Activated CD4-positive, alpha-beta memory T cell treated with anti-CD3 and anti-CD28 coated beads, Interleukin-2, amount 10 ng/mL, durations not matched to agents 7 days and 5 days (primary cell): Measurements from ENCODE around the gene BRF1. TPM values are rescaled to one million over a fixed set of nuclear protein-coding genes. Genes with fewer than 3 reads are reported as not detected.
A peak's percentile ranks its signal among the peaks of the same experiment; 100 is the strongest.

Experiments
- CTCF ChIA-PET: fragments of 350-600 bp; sonication (Branson Sonifier 250); formaldehyde crosslinking; loops from one replicate; lab custom pipeline; 2021; ENCODE audit warnings: antibody characterized with exemption, inconsistent platforms; lab: Charles Lee
- POLR2A ChIA-PET: fragments of 350-600 bp; sonication (Branson Sonifier 250); formaldehyde crosslinking; loops from one replicate; lab custom pipeline; 2021; ENCODE audit warnings: antibody characterized with exemption; lab: Charles Lee
- DNase-seq: peaks from one replicate; pipeline ENCODE4 v3.0.0-alpha.2; 2020
- H3K27ac Mint-ChIP-seq: one replicate; pipeline ENCODE4 v1.8.0; 2021; ENCODE audit warnings: mild to moderate bottlenecking, mixed read lengths
- H3K27me3 Mint-ChIP-seq: one replicate; pipeline ENCODE4 v1.8.0; 2021; ENCODE audit warnings: mixed read lengths
- H3K36me3 Mint-ChIP-seq: one replicate; pipeline ENCODE4 v1.8.0; 2021; ENCODE audit warnings: low read depth, mixed read lengths
- H3K4me1 Mint-ChIP-seq: one replicate; pipeline ENCODE4 v1.8.0; 2021; ENCODE audit warnings: mixed read lengths
- H3K4me3 Mint-ChIP-seq: one replicate; pipeline ENCODE4 v1.8.0; 2021; ENCODE audit warnings: mild to moderate bottlenecking, mixed read lengths
- H3K9me3 Mint-ChIP-seq: one replicate; pipeline ENCODE4 v1.8.0; 2021; ENCODE audit warnings: mixed read lengths
- total RNA-seq, 2 experiments: library from RNA; stranded (reverse); gene quantifications; one replicate each; pipeline ENCODE4 v1.2.3, GENCODE V29; 2021

BRF1 gene
- total RNA-seq, 2 experiments from 2014 or later, result 37.4 to 40.7 TPM

- no peaks in the 10 kb centered on the region for H3K36me3 Mint-ChIP-seq
- no peaks in the 10 kb centered on the region for H3K27me3 Mint-ChIP-seq
- H3K4me1 Mint-ChIP-seq, result peaks cover 35% of the 10 kb centered on the region
- H3K4me3 Mint-ChIP-seq, result no peak overlapping the region
- H3K9me3 Mint-ChIP-seq, result no peaks in the 10 kb centered on the region
- POLR2A ChIA-PET, result interaction anchor here (1.1 to 5.2 kb wide), 3 partner anchors 12 to 69 kb away, joined by 4 to 93 read pairs (median 5); partner anchors contain the start of genes BRF1 and BTBD6
- DNase-seq, result no peak
- H3K27ac Mint-ChIP-seq, result no peak overlapping the region
- CTCF ChIA-PET, result interaction anchor here (1.0 kb wide), 1 partner anchor 27 kb away, joined by 3 read pairs; no protein-coding TSS in a partner anchor
These were observed 16.2 kb upstream of the BRF1 start for GRCh38 chr14:105316968-105317510.

- Mint-ChIP-seq H3K4me1 (peaks cover 35% of the 10 kb centered on the region), H3K9me3 (no peaks in the 10 kb centered on the region), H3K36me3 (no peaks in the 10 kb centered on the region), H3K4me3 (peak overlapping the region; percentile 81), H3K27ac (no peak overlapping the region), H3K27me3 (no peaks in the 10 kb centered on the region)
- DNase-seq, result no peak
- ChIA-PET POLR2A (interaction anchor here (1.1 to 5.2 kb wide), 3 partner anchors 11 to 68 kb away, joined by 4 to 93 read pairs (median 5); partner anchors contain the start of genes BRF1 and BTBD6), CTCF (interaction anchor here (1.0 kb wide), 1 partner anchor 27 kb away, joined by 3 read pairs; no protein-coding TSS in a partner anchor)
These were observed 15.8 kb upstream of the BRF1 start for GRCh38 chr14:105316577-105316941.

GRCh38 chr14:105315941-105316576 is 15.3 kb upstream of the BRF1 start:
- peak overlapping the region; percentile 61 for H3K27ac Mint-ChIP-seq
- CTCF ChIA-PET, result no interaction called here
- peak overlapping the region; percentile 81 for H3K4me3 Mint-ChIP-seq
- no peaks in the 10 kb centered on the region for H3K36me3 Mint-ChIP-seq
- no peaks in the 10 kb centered on the region for H3K27me3 Mint-ChIP-seq
- H3K9me3 Mint-ChIP-seq, result no peaks in the 10 kb centered on the region
- peaks cover 35% of the 10 kb centered on the region for H3K4me1 Mint-ChIP-seq
- POLR2A ChIA-PET, result interaction anchor here (1.1 to 5.2 kb wide), 4 partner anchors 11 to 68 kb away, joined by 4 to 93 read pairs (median 16); partner anchors contain the start of genes BRF1 and BTBD6
- no peak for DNase-seq

- Mint-ChIP-seq H3K4me3 (peak overlapping the region; percentile 81), H3K36me3 (no peaks in the 10 kb centered on the region), H3K9me3 (no peaks in the 10 kb centered on the region), H3K27ac (peak overlapping the region; percentile 61), H3K27me3 (no peaks in the 10 kb centered on the region), H3K4me1 (peaks cover 35% of the 10 kb centered on the region)
- ChIA-PET CTCF (no interaction called here), POLR2A (interaction anchor here (0.6 to 5.2 kb wide), 6 partner anchors 10 to 1303 kb away, joined by 3 to 93 read pairs (median 8); partner anchors contain the start of genes BRF1 and BTBD6)
- peak; percentile 52 for DNase-seq
These were observed 14.5 kb upstream of the BRF1 start for GRCh38 chr14:105315211-105315721.

- DNase-seq, result peak; percentile 80
- Mint-ChIP-seq H3K27me3 (no peaks in the 10 kb centered on the region), H3K4me3 (peak within 1 kb of the TSS; percentile 81), H3K4me1 (peaks cover 34% of the 10 kb centered on the region), H3K36me3 (no peaks in the 10 kb centered on the region), H3K9me3 (no peaks in the 10 kb centered on the region), H3K27ac (peak within 1 kb of the TSS; percentile 61)
- POLR2A ChIA-PET, result interaction anchor here (0.6 to 5.2 kb wide), 8 partner anchors 9 to 1304 kb away, joined by 3 to 93 read pairs (median 8); partner anchors contain the start of genes BRF1 and BTBD6
- CTCF ChIA-PET, result interaction anchor here (0.6 to 1.3 kb wide), 3 partner anchors 14 to 168 kb away, joined by 3 to 10 read pairs (median 3); partner anchors contain the start of gene BRF1
These were observed 13.7 kb upstream of the BRF1 start, which contains the start of gene PACS2 for GRCh38 chr14:105314287-105315200. Gene PACS2 (plus strand): TSS chr14:105314748. CDS start chr14:105314919, 171 bp downstream.

- Mint-ChIP-seq H3K27ac (peak overlapping the region; percentile 40), H3K4me3 (peak overlapping the region; percentile 73), H3K9me3 (no peaks in the 10 kb centered on the region), H3K27me3 (no peaks in the 10 kb centered on the region), H3K4me1 (peaks cover 30% of the 10 kb centered on the region), H3K36me3 (no peaks in the 10 kb centered on the region)
- DNase-seq, result no peak
- CTCF ChIA-PET, result interaction anchor here (1.2 to 1.3 kb wide), 2 partner anchors 13 to 25 kb away, joined by 3 to 10 read pairs; partner anchors contain the start of gene BRF1
- POLR2A ChIA-PET, result interaction anchor here (0.9 to 5.2 kb wide), 7 partner anchors 8 to 178 kb away, joined by 3 to 93 read pairs (median 12); partner anchors contain the start of genes BRF1 and BTBD6
These were observed 12.8 kb upstream of the BRF1 start for GRCh38 chr14:105313381-105314286.

GRCh38 chr14:105312973-105313372 is 12.2 kb upstream of the BRF1 start:
- ChIA-PET CTCF (no interaction called here), POLR2A (interaction anchor here (1.4 to 5.2 kb wide), 3 partner anchors 10 to 64 kb away, joined by 4 to 93 read pairs (median 12); partner anchors contain the start of genes BRF1 and BTBD6)
- no peak for DNase-seq
- Mint-ChIP-seq H3K36me3 (no peaks in the 10 kb centered on the region), H3K27ac (no peak overlapping the region), H3K4me1 (peaks cover 30% of the 10 kb centered on the region), H3K27me3 (no peaks in the 10 kb centered on the region), H3K4me3 (peak overlapping the region; percentile 73), H3K9me3 (no peaks in the 10 kb centered on the region)

GRCh38 chr14:105311838-105312237 is 11.0 kb upstream of the BRF1 start:
- Mint-ChIP-seq H3K27ac (no peak overlapping the region), H3K4me1 (peaks cover 23% of the 10 kb centered on the region), H3K9me3 (no peaks in the 10 kb centered on the region), H3K27me3 (no peaks in the 10 kb centered on the region), H3K4me3 (no peak overlapping the region), H3K36me3 (no peaks in the 10 kb centered on the region)
- CTCF ChIA-PET, result no interaction called here
- POLR2A ChIA-PET, result interaction anchor here (1.0 kb wide), 1 partner anchor 11 kb away, joined by 3 read pairs; no protein-coding TSS in a partner anchor
- DNase-seq, result no peak

GRCh38 chr14:105309371-105309770 is 8.6 kb upstream of the BRF1 start:
- POLR2A ChIA-PET, result no interaction called here
- CTCF ChIA-PET, result no interaction called here
- Mint-ChIP-seq H3K9me3 (no peaks in the 10 kb centered on the region), H3K27ac (no peak overlapping the region), H3K4me3 (no peak overlapping the region), H3K27me3 (no peaks in the 10 kb centered on the region), H3K4me1 (peaks cover 19% of the 10 kb centered on the region), H3K36me3 (no peaks in the 10 kb centered on the region)
- no peak for DNase-seq

GRCh38 chr14:105307052-105307727 is 6.4 kb upstream of the BRF1 start:
- CTCF ChIA-PET, result interaction anchor here (1.0 kb wide), 1 partner anchor 213 kb away, joined by 4 read pairs; no protein-coding TSS in a partner anchor
- no peak overlapping the region for H3K27ac Mint-ChIP-seq
- no peaks in the 10 kb centered on the region for H3K27me3 Mint-ChIP-seq
- H3K4me1 Mint-ChIP-seq, result peaks cover 25% of the 10 kb centered on the region
- no peak overlapping the region for H3K4me3 Mint-ChIP-seq
- no peak for DNase-seq
- no peaks in the 10 kb centered on the region for H3K36me3 Mint-ChIP-seq
- POLR2A ChIA-PET, result interaction anchor here (1.1 kb wide), 1 partner anchor 13 kb away, joined by 4 read pairs; no protein-coding TSS in a partner anchor
- H3K9me3 Mint-ChIP-seq, result no peaks in the 10 kb centered on the region

- Mint-ChIP-seq H3K4me3 (no peak overlapping the region), H3K27me3 (no peaks in the 10 kb centered on the region), H3K9me3 (no peaks in the 10 kb centered on the region), H3K27ac (no peak overlapping the region), H3K4me1 (peaks cover 28% of the 10 kb centered on the region), H3K36me3 (no peaks in the 10 kb centered on the region)
- ChIA-PET POLR2A (interaction anchor here (0.7 to 2.3 kb wide), 5 partner anchors 8 to 240 kb away, joined by 3 to 18 read pairs (median 4); partner anchors contain the start of genes GPR132 and PACS2), CTCF (no interaction called here)
- no peak for DNase-seq
These were observed 5.0 kb upstream of the BRF1 start for GRCh38 chr14:105305791-105306190.
